GM10266 (cell line): Measurements from ENCODE around the gene ADAMTS20.

Source experiments
- DNase-seq: peaks from one replicate; pipeline ENCODE4 v3.0.0; 2012; ENCODE audit errors: extremely low spot score
- CTCF ChIP-seq: IDR thresholded peaks from 2 replicates; pipeline ENCODE4 v1.5.1; 2012; ENCODE audit warnings: mild to moderate bottlenecking, low read depth; ENCODE audit not compliant: control insufficient read depth, insufficient read depth; ENCODE audit errors: missing control alignments

Gene ADAMTS20

DNA sequence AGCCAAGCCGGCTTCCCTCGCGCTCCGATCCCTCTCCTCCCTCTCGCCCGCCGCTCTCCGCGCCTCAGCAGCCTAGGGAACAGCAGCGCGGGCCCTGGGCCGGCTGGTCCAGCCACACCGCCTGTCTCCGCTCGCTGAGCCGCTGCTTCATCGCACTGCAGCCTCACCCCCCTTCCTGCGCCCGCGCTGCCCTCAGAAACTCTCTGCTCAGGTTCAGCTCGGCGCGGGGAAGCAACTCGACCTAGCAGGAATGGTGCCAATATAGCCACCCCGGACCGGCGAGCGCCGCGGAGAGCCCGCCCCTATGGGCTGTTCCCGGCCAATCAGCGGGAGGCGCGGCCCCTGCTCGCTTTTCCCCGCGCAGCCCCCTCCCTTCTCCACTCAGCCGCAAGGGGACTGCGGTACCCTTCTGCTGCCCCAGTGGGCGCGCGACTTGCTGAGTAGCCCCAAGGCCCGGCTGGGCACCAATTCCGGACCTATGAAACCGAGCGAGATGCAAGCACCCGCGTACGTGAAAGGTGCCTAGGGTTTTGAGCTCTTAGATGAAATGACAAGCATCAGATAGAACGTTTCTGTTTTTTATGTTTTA lies at the start of gene ADAMTS20:
Gene ADAMTS20, minus strand, starts transcription at position 233 of the 589 bp plus-strand sequence. CDS start 282 bp downstream, outside the sequence.
- no peak for DNase-seq
- TF ChIP-seq CTCF: no peak

DNA sequence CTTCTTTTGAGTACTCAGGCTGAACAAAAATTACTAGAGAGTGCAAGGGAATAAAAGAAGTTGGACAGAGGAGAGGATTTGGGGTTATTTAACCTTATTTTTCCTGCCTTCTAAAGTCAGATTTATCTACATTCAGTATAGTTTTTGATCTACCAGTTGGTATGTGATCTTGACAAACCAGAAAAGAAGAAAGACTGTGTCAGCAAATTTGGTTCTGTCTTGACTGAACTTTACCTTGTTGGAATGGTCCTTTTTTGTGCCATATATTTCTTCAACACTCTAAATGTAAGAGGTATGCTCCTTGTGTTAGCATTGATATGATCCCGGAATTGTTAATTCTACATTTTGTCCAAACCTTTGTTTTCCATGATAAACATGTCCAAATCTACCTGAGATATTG lies 47.7 kb upstream of the ADAMTS20 start:
- DNase-seq: no peak
- no peak for TF ChIP-seq CTCF

DNA sequence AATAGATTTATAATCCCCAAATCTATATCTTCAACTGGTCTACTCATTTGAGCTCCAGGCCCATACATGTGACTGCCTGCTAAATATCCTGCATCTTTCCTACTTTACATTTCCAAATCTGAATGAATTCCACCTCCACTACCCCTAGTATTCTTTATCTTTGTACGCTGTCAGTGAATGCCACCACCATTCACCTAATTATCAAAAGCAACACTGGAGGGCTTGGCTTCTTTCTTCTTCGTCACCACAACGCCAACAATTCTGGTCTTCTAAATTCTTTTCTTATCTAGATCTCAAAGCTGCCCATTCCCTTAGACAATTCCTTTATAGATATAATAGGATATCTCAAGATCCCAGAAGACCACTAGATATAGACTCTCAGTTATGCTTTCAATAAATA lies 47.1 kb upstream of the ADAMTS20 start:
- DNase-seq: no peak
- no peak for TF ChIP-seq CTCF

GRCh38 chr12:43590307-43590706 lies 38.3 kb upstream of the ADAMTS20 start:
- TF ChIP-seq CTCF: no peak

GRCh38 chr12:43586646-43587245 lies 34.7 kb upstream of the ADAMTS20 start:
- DNase-seq: no peak

More at GRCh38 chr12:43590307-43590706, 38.3 kb upstream of the ADAMTS20 start:
- no peak for DNase-seq

GRCh38 chr12:43585676-43586075 lies 33.7 kb upstream of the ADAMTS20 start:
- no peak for TF ChIP-seq CTCF
- no peak for DNase-seq

More at GRCh38 chr12:43586646-43587245, 34.7 kb upstream of the ADAMTS20 start:
- no peak for TF ChIP-seq CTCF

- no peak for TF ChIP-seq CTCF
- no peak for DNase-seq
These were observed 28.6 kb upstream of the ADAMTS20 start for GRCh38 chr12:43580601-43581000.
